HG02885 (cell line): ENCODE results near the gene GIPR.
"Not testable (repeated sequence)": the region's sequence is repeated elsewhere in the genome, so short reads cannot be mapped to it uniquely, and the experiment has no call there.

ENCODE experiments used
- ATAC-seq: cut with Tn5 transposase; IDR thresholded peaks from one replicate; pipeline ENCODE4 v1.9.1; 2021; ENCODE audit warnings: mild to moderate bottlenecking; ENCODE audit not compliant: unreplicated experiment, poor library complexity

The GIPR gene

GRCh38 chr19:45667620-45668341 is at the start of gene GIPR:
Gene GIPR (plus strand): TSS chr19:45668221. CDS start chr19:45669521, 1,300 bp downstream.
- ATAC-seq: no peak

GRCh38 chr19:45621389-45621788 is 46.6 kb upstream of the GIPR start:
- ATAC-seq: no peak

GRCh38 chr19:45621976-45622503 is 46.0 kb upstream of the GIPR start:
- ATAC-seq: no peak

GRCh38 chr19:45623984-45624383 is 44.0 kb upstream of the GIPR start:
- ATAC-seq: no peak

- ATAC-seq: not testable (repeated sequence)
These were observed 39.8 kb upstream of the GIPR start for GRCh38 chr19:45628219-45628618.

- no peak for ATAC-seq
These were observed 38.3 kb upstream of the GIPR start for GRCh38 chr19:45629704-45630103.

- ATAC-seq: no peak
These were observed 37.6 kb upstream of the GIPR start for GRCh38 chr19:45630463-45630862.

GRCh38 chr19:45632468-45633196 is 35.4 kb upstream of the GIPR start:
- ATAC-seq: no peak

- no peak for ATAC-seq
These were observed 31.7 kb upstream of the GIPR start for GRCh38 chr19:45636275-45636674.

GRCh38 chr19:45636902-45637301 is 31.1 kb upstream of the GIPR start:
- no peak for ATAC-seq

GRCh38 chr19:45637890-45638667 is 29.9 kb upstream of the GIPR start:
- ATAC-seq: no peak

- ATAC-seq: no peak
These were observed 28.9 kb upstream of the GIPR start, which contains the start of gene EML2 for GRCh38 chr19:45638930-45639729. Gene EML2 (minus strand): TSS chr19:45639397. CDS start chr19:45639376, 21 bp downstream.

GRCh38 chr19:45640849-45641273 is 27.2 kb upstream of the GIPR start:
- ATAC-seq: no peak

GRCh38 chr19:45641274-45642105 is 26.5 kb upstream of the GIPR start:
- peak; percentile 38 for ATAC-seq

- ATAC-seq: peak; percentile 28
These were observed 24.7 kb upstream of the GIPR start for GRCh38 chr19:45643024-45643926.

- ATAC-seq: no peak
These were observed 23.9 kb upstream of the GIPR start for GRCh38 chr19:45643927-45644771.

- ATAC-seq: no peak
These were observed 22.9 kb upstream of the GIPR start for GRCh38 chr19:45645068-45645630.
